ENCODE data around the gene RAPGEF1. TPM values are rescaled to one million over a fixed set of nuclear protein-coding genes. Genes with fewer than 3 reads are reported as not detected.
A peak's percentile ranks its signal among the peaks of the same experiment; 100 is the strongest.

The RAPGEF1 gene
- total and polyA plus RNA-seq, 11 donors: 50.6 to 161 (median 115) TPM

- intact Hi-C loops (cut with DNase I): loop anchor here in 4 of 10 donors (5.0 to 10.0 kb wide), 4 partner anchors 53 to 118 kb away; no protein-coding TSS in a partner anchor
- DNase-seq: peak in 1 of 5 donors; percentile 20
- TF ChIP-seq CTCF (IDR thresholded peaks at IDR 0.05) (no peak), POLR2A (IDR thresholded peaks at IDR 0.05) (no peak)
- Histone ChIP-seq H3K27ac (peak overlapping the region in 3 of 12 donors; percentile 7 to 63 (median 54)), H3K36me3 (peaks cover 2 to 96% (median 84%) of the 10 kb centered on the region in 9 donors), H3K9me3 (peaks cover 0 to 5% (median 0%) of the 10 kb centered on the region in 12 donors), H3K4me3 (no peak overlapping the region), H3K27me3 (no peaks in the 10 kb centered on the region), H3K4me1 (peaks cover 10 to 44% (median 25%) of the 10 kb centered on the region in 12 donors)
- ATAC-seq: no peak
- WGBS, 4 donors: 85 to 98% (median 94%) methylated on average over 3 of the region's 3 CpGs
Measured at GRCh38 chr9:131619680-131620079, 120.2 kb downstream of the RAPGEF1 start.

GRCh38 chr9:131618785-131619184 lies 121.1 kb downstream of the RAPGEF1 start:
- ATAC-seq (no peak), DNase-seq (peak in 2 of 5 donors; percentile 17 to 44)
- peaks cover under 1 to 35% (median 16%) of the 10 kb centered on the region in 12 donors for H3K4me1 ChIP-seq
- H3K27me3 ChIP-seq: no peaks in the 10 kb centered on the region
- peaks cover 0 to 5% (median 0%) of the 10 kb centered on the region in 12 donors for H3K9me3 ChIP-seq
- intact Hi-C loops (cut with DNase I): loop anchor here in 2 of 10 donors (5.0 kb wide), 2 partner anchors 59 to 119 kb away; no protein-coding TSS in a partner anchor
- H3K4me3 ChIP-seq: no peak overlapping the region
- TF ChIP-seq POLR2A (IDR thresholded peaks at IDR 0.05) (no peak), CTCF (IDR thresholded peaks at IDR 0.05) (no peak)
- peak overlapping the region in 8 of 12 donors; percentile 14 to 68 (median 45) for H3K27ac ChIP-seq
- H3K36me3 ChIP-seq: peaks cover 2 to 96% (median 89%) of the 10 kb centered on the region in 9 donors
- WGBS, 4 donors: 96 to 98% (median 98%) methylated on average over 16 of the region's 16 CpGs

GRCh38 chr9:131618071-131618479 lies 121.8 kb downstream of the RAPGEF1 start:
- 6 to 20% (median 12%) methylated on average over 2 of the region's 2 CpGs for whole genome bisulfite sequencing, 4 donors
- H3K27ac ChIP-seq: peak overlapping the region in 9 of 12 donors; percentile 11 to 74 (median 63)
- TF ChIP-seq CTCF (IDR thresholded peaks at IDR 0.05): no peak
- peak in 1 of 2 donors; percentile 17 for TF ChIP-seq POLR2A (IDR thresholded peaks at IDR 0.05)
- H3K36me3 ChIP-seq: peaks cover 2 to 95% (median 84%) of the 10 kb centered on the region in 9 donors
- no peak overlapping the region for H3K4me3 ChIP-seq
- peaks cover 0 to 37% (median 15%) of the 10 kb centered on the region in 12 donors for H3K4me1 ChIP-seq
- ATAC-seq: peak; percentile 83 to 96 (median 92)
- peaks cover 0 to 5% (median 0%) of the 10 kb centered on the region in 12 donors for H3K9me3 ChIP-seq
- intact Hi-C loops (cut with DNase I): loop anchor here in 2 of 10 donors (5.0 kb wide), 2 partner anchors 59 to 119 kb away; no protein-coding TSS in a partner anchor
- peak; percentile 76 to 91 (median 89) for DNase-seq
- no peaks in the 10 kb centered on the region for H3K27me3 ChIP-seq

- Histone ChIP-seq H3K36me3 (peaks cover 2 to 97% (median 83%) of the 10 kb centered on the region in 9 donors), H3K9me3 (peaks cover 0 to 5% (median 0%) of the 10 kb centered on the region in 12 donors), H3K4me3 (no peak overlapping the region), H3K27me3 (no peaks in the 10 kb centered on the region), H3K27ac (peak overlapping the region in 8 of 12 donors; percentile 46 to 74 (median 59)), H3K4me1 (peaks cover 0 to 41% (median 18%) of the 10 kb centered on the region in 12 donors)
- intact Hi-C loops (cut with DNase I): loop anchor here in 2 of 10 donors (5.0 kb wide), 2 partner anchors 60 to 120 kb away; no protein-coding TSS in a partner anchor
- ATAC-seq (no peak), DNase-seq (peak in 1 of 5 donors; percentile 45)
- WGBS, 4 donors: 70 to 74% (median 73%) methylated on average over 5 of the region's 5 CpGs
- no peak for TF ChIP-seq POLR2A (IDR thresholded peaks at IDR 0.05)
- TF ChIP-seq CTCF (IDR thresholded peaks at IDR 0.05): no peak
Measured at GRCh38 chr9:131617611-131618010, 122.3 kb downstream of the RAPGEF1 start.
